Ishikawa (cell line): ENCODE results near the gene TGM2.

Experiments used
- NFIC ChIP-seq: IDR thresholded peaks from 2 replicates; pipeline ENCODE4 v1.6.1; 2012
- TAF1 ChIP-seq: IDR thresholded peaks from 2 replicates; pipeline ENCODE4 v1.6.1; 2012; ENCODE audit warnings: low read depth, mild to moderate bottlenecking

- no peak for TF ChIP-seq NFIC
- TF ChIP-seq TAF1 = no peak
Observed at GRCh38 chr20:38129893-38130609, 35.0 kb downstream of the TGM2 start.
